Activated CD4-positive, alpha-beta T cell treated with anti-CD3 and anti-CD28 coated beads for 48 hours (primary cell): ENCODE results near the gene SELENOK.
"Not testable (repeated sequence)": the region's sequence is repeated elsewhere in the genome, so short reads cannot be mapped to it uniquely, and the experiment has no call there.

Experiments
- DNase-seq: peaks from one replicate; pipeline ENCODE4 v3.0.0-alpha.2; 2020

SELENOK gene

GRCh38 chr3:53891497-53892285, at the start of gene SELENOK:
SELENOK (minus strand) TSS chr3:53891859.
- DNase-seq = peak; percentile 97

- no peak for DNase-seq
Observed at GRCh38 chr3:53941184-53941583, 49.5 kb upstream of the SELENOK start.

- DNase-seq = no peak
Observed at GRCh38 chr3:53940623-53941022, 49.0 kb upstream of the SELENOK start.

GRCh38 chr3:53939813-53940212, 48.2 kb upstream of the SELENOK start:
- no peak for DNase-seq

GRCh38 chr3:53939086-53939582, 47.5 kb upstream of the SELENOK start:
- DNase-seq = no peak

GRCh38 chr3:53938645-53939044, 47.0 kb upstream of the SELENOK start:
- peak; percentile 33 for DNase-seq

- DNase-seq = no peak
Observed at GRCh38 chr3:53936347-53936746, 44.7 kb upstream of the SELENOK start.

- no peak for DNase-seq
Observed at GRCh38 chr3:53935283-53935901, 43.7 kb upstream of the SELENOK start.

- not testable (repeated sequence) for DNase-seq
Observed at GRCh38 chr3:53927208-53927872, 35.7 kb upstream of the SELENOK start.

GRCh38 chr3:53921296-53921695, 29.6 kb upstream of the SELENOK start:
- DNase-seq = no peak

GRCh38 chr3:53919741-53920140, 28.1 kb upstream of the SELENOK start:
- DNase-seq = no peak

- no peak for DNase-seq
Observed at GRCh38 chr3:53913401-53913800, 21.7 kb upstream of the SELENOK start.

GRCh38 chr3:53902711-53903110, 11.1 kb upstream of the SELENOK start:
- DNase-seq = no peak

GRCh38 chr3:53902067-53902466, 10.4 kb upstream of the SELENOK start:
- no peak for DNase-seq

- no peak for DNase-seq
Observed at GRCh38 chr3:53900666-53901331, 9.1 kb upstream of the SELENOK start.

GRCh38 chr3:53899750-53900149, 8.1 kb upstream of the SELENOK start:
- DNase-seq = no peak

- no peak for DNase-seq
Observed at GRCh38 chr3:53892286-53892637, 603 bp upstream of the SELENOK start.

- DNase-seq = peak; percentile 61
Observed at GRCh38 chr3:53890726-53891475, 758 bp downstream of the SELENOK start.

GRCh38 chr3:53888232-53888631, 3.4 kb downstream of the SELENOK start:
- no peak for DNase-seq

- DNase-seq = no peak
Observed at GRCh38 chr3:53887446-53887845, 4.2 kb downstream of the SELENOK start.

GRCh38 chr3:53885239-53885638, 6.4 kb downstream of the SELENOK start:
- no peak for DNase-seq

- DNase-seq = no peak
Observed at GRCh38 chr3:53884623-53885022, 7.0 kb downstream of the SELENOK start.

- no peak for DNase-seq
Observed at GRCh38 chr3:53883008-53883407, 8.7 kb downstream of the SELENOK start.
